Suppressor macrophage treated with lipopolysaccharide for 1 hour (primary cell): Measurements from ENCODE around the gene RAB25.
"Not testable (repeated sequence)": the region's sequence is repeated elsewhere in the genome, so short reads cannot be mapped to it uniquely, and the experiment has no call there.

Experiments used
- DNase-seq, 3 donors: peaks; one replicate each; pipeline ENCODE4 v3.0.0-alpha.2; 2020 to 2022

Gene RAB25

GRCh38 chr1:156104065-156104810 lies 43.3 kb downstream of the RAB25 start:
- DNase-seq: peak; percentile 57 to 65 (median 65)

GRCh38 chr1:156104861-156105832 lies 44.2 kb downstream of the RAB25 start:
- no peak for DNase-seq

- DNase-seq: peak; percentile 30 to 45 (median 42)
These were observed 45.9 kb downstream of the RAB25 start for GRCh38 chr1:156106624-156107488.

DNA sequence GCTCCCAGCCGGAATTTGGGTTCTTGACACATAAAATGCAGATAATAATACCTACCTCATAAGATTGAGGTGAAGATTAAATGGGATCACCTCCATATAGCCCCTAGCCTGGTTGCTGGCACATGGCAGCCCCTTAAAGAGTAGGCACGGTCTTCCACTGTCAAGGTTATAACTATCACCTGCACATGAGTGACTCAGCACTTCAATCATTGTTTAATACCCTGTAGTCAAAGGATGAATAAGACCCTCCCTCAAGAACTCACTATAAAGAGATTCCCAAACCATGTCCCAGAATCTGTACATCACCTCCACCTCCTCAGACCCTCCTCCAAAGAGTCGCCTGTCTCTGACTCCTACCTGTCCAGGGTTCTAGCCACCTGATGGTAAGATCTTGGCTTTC lies 47.1 kb downstream of the RAB25 start:
- DNase-seq: no peak

DNA sequence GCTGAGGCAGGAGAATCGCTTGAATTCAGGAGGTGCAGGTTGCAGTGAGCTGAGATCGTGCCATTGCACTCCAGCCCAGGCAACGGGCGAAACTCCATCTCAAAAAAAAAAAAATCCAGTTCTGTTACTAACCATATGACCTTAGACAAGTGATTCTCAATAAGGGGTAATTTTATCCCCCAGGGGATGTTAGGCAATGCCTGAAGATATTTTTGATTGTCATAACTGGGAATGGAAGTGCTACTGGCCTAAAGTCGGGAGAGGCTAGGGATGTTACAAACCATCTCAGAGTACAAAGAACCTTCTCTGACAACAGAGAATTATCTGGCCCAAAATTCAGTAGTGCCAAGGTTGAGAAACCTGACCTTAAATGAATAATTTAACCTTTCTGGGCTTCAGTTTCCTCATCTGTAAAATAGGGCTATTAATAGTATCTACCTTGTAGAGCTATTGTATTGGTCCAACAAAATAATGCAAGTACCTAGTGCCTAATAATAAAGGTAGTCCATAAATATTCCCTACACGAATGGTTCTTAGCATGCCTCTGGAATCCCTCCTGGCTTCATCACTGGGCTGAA lies 47.8 kb downstream of the RAB25 start:
- DNase-seq: no peak

GRCh38 chr1:156110252-156110651 lies 49.3 kb downstream of the RAB25 start:
- DNase-seq: no peak

GRCh38 chr1:156111355-156111962 lies 50.5 kb downstream of the RAB25 start:
- DNase-seq: no peak

DNA sequence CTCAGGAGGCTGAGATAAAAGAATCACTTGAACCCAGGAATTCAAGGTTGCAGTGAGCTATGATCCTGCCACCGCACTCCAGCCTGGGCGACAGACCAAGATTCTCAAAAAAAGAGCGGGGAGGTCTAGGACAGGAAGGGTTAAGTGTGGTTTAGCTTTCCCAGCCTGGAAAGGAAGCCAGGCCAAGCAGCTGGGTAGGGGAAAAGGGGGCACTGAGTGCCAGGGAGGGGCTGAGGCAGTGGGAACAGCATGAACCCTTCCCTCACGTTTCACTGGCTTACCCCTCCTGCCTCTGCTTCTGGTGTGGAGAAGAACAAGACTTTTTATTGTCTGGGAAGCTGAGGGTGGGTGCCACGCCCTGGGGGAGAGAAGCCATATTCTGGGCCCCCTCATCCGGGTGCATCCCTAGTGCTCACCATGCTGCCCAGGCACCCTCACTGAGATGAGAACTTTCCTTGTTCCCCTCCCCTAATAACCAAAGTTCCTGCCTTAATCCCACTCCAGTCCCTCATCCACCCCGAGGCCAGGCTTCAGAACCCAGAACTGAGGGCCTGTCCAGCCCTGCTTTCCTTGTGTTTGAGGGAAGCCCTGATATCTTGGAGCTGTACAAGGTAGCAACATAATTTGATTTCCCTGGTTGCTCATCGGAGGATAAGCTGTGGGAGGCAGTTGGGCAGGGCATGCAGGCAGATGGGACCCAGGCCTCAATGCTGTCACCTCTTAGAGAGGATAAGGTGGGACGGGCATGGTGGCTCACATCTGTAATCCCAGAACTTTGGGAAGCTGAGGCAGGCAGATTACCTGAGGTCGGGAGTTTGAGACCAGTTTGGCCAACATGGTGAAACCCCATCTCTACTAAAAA lies 51.5 kb downstream of the RAB25 start:
- no peak for DNase-seq

- no peak for DNase-seq
These were observed 52.5 kb downstream of the RAB25 start for GRCh38 chr1:156113282-156113950.

- peak; percentile 94 to 96 (median 95) for DNase-seq
These were observed 53.4 kb downstream of the RAB25 start, which contains the start of gene LMNA for GRCh38 chr1:156114101-156114918. LMNA (plus strand) TSS chr1:156114711; CDS start chr1:156114919, 208 bp downstream.

GRCh38 chr1:156114919-156115513 lies 54.1 kb downstream of the RAB25 start:
- DNase-seq: peak; percentile 47 to 65 (median 48)

- peak in 2 of 3 donors; percentile 40 to 46 for DNase-seq
These were observed 54.8 kb downstream of the RAB25 start for GRCh38 chr1:156115514-156116374.

DNA sequence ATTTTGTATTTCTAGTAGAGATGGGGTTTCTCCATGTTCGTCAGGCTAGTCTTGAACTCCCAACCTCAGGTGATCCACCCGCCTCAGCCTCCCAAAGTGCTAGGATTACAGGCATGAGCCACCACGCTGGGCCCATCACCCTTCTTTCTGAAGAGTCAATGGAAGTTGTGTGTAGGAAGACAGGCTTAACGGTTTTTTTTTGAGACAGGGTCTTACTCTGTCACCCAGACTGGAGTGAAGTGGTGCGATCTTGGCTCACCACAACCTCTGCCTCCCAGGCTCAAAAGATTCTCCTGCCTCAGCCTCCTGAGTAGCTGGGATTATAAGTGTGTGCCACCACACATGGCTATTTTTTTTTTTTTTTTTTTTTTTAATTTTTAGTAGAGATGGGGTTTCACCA lies 55.8 kb downstream of the RAB25 start:
- DNase-seq: not testable (repeated sequence)

- no peak for DNase-seq
These were observed 56.6 kb downstream of the RAB25 start for GRCh38 chr1:156117414-156118176.

DNA sequence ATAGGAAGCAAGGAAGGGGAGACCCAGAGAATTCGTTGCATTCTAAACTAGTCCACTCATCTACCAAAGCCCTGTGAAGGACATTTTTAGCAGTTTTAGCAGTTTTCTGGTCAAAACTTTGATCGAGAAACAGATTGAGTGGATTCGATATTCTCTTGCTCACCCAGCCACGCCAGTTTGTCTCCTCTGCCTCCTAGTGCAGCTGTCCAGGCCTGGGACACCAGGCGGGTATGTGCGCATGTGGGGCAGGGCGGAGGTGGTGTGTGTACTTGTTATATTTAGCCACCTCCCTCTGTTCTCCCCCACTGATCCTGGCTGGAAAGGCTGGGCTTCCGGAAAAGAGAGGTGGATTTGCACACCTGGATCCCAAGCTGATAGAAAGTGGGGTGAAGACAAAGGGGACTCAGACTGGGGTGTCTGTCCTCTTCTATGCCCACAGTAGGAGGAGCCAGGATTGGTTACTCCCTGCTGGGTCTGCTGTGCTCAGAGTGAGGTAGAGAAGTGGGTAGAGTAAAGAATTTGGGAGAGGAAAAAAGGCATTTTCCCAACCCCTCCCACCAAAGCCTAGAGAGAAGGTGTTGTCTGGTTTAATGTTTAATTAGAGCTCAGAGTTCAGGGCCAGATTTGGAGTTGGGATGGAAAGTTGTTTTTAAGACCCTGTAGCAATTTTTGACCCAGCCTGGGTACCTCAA lies 57.4 kb downstream of the RAB25 start:
- DNase-seq: no peak

DNA sequence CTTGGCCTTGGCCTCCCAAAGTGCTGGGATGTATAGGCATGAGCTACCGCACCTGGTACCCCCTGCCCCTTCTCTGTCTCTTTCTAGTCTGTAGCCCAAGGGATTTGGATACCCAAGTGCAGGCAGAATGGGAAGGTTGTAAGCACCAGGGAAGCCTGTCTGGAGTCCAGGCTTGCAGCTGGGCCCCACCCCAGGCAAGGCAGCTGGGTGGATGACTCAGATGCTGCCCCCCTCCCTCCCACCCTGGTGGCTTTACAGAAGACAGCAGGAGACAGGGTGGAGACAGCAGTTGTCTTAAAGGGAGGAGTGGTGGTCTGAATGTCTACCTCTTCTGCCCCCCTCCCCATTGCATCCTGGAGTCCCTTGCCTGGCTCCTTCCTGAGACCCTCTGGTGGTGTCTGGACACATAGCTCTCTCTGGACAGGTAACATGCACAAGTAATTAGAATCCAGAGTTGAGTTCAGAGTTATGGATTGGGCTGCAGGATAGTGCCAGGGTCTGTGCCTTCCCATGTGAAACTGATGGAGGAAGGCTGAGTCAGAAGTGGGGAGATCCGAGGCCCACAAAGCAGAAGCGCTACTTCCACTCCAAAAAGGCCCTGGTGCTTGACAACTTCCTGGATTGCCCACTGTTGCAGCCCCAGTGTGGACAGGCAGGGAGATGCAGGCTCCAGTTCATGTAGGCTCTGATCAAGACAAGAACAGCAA lies 58.7 kb downstream of the RAB25 start:
- peak; percentile 91 to 95 (median 94) for DNase-seq
